H1 (cell line): ENCODE data around the gene ESR1. TPM values are rescaled to one million over a fixed set of nuclear protein-coding genes. Genes with fewer than 3 reads are reported as not detected.

Experiments used
- CTCF ChIA-PET: fragments of 300-600 bp; sonication (Branson Sonifier 250); formaldehyde crosslinking; loops from one replicate; lab custom pipeline; 2021; ENCODE audit not compliant: partially characterized antibody; lab: Charles Lee
- POLR2A ChIA-PET: fragments of 300-600 bp; sonication (Branson Sonifier 250); formaldehyde crosslinking; loops from one replicate; lab custom pipeline; 2021; ENCODE audit warnings: inconsistent platforms; ENCODE audit not compliant: partially characterized antibody; lab: Charles Lee
- DNase-seq, 2 experiments: peaks; one replicate each; pipeline versions ENCODE4 v3.0.0 to v3.0.0-alpha.2; 2010 to 2022; ENCODE audit warnings: low spot score in 2 of 2, low read depth in 1 of 2, mixed read lengths in 1 of 2
- FAIRE-seq: peaks from 2 replicates; lab custom pipeline; 2011; peaks lifted over from hg19 to GRCh38; lab: Jason Lieb, UNC
- H2AFZ ChIP-seq: 2 replicates; pipeline ENCODE4 v1.8.1; 2012; ENCODE audit warnings: low read length, inconsistent platforms
- H2AK5ac ChIP-seq: 2 replicates; pipeline ENCODE4 v1.6.1; 2013; ENCODE audit warnings: low read depth, low read length
- H2BK120ac ChIP-seq: replicated peaks from 2 replicates; pipeline ENCODE3; 2013; ENCODE audit warnings: low read depth, low read length, inconsistent platforms
- H2BK12ac ChIP-seq: 2 replicates; pipeline ENCODE4 v1.6.1; 2013; ENCODE audit warnings: low read depth, low read length
- H2BK15ac ChIP-seq: 2 replicates; pipeline ENCODE4 v1.6.1; 2013; ENCODE audit warnings: low read length
- H2BK20ac ChIP-seq: 2 replicates; pipeline ENCODE4 v1.6.1; 2013; ENCODE audit warnings: low read length
- H2BK5ac ChIP-seq: 2 replicates; pipeline ENCODE4 v1.6.1; 2013; ENCODE audit warnings: low read depth, low read length
- H3K14ac ChIP-seq: 2 replicates; pipeline ENCODE4 v1.6.1; 2013; ENCODE audit warnings: inconsistent platforms; ENCODE audit not compliant: insufficient read length
- H3K18ac ChIP-seq: 2 replicates; pipeline ENCODE4 v1.6.1; 2013; ENCODE audit warnings: low read length; ENCODE audit errors: extremely low read depth
- H3K23ac ChIP-seq: 2 replicates; pipeline ENCODE4 v1.6.1; 2013; ENCODE audit warnings: inconsistent platforms; ENCODE audit not compliant: insufficient read length
- H3K23me2 ChIP-seq: 2 replicates; pipeline ENCODE4 v1.6.1; 2013; ENCODE audit warnings: low read depth, low read length
- H3K27ac ChIP-seq: 2 replicates; pipeline ENCODE4 v1.6.1; 2011; ENCODE audit warnings: low read depth, low read length, inconsistent platforms
- H3K27me3 ChIP-seq, 4 experiments: replicated peaks in 1 of 4; 1 replicate in 1 of 4; 2 replicates in 3 of 4; pipeline versions ENCODE4 v1.6.1 to v1.8.1; 2011 to 2013; ENCODE audit warnings: low read length in 3 of 4, mild to moderate bottlenecking in 3 of 4, inconsistent platforms in 2 of 4, mixed read lengths in 2 of 4, moderate library complexity in 1 of 4; ENCODE audit not compliant: control insufficient read depth in 3 of 4, insufficient read depth in 3 of 4; ENCODE audit errors: extremely low read depth in 1 of 4
- H3K36me3 ChIP-seq, 4 experiments: 2 replicates each; pipeline versions ENCODE4 v1.6.1 to v1.8.1; 2011 to 2013; ENCODE audit warnings: mild to moderate bottlenecking in 4 of 4, low read length in 3 of 4, moderate library complexity in 2 of 4, control low read depth in 1 of 4, inconsistent platforms in 1 of 4; ENCODE audit not compliant: insufficient read depth in 4 of 4, control insufficient read depth in 2 of 4
- H3K4ac ChIP-seq: replicated peaks from 2 replicates; pipeline ENCODE3; 2013; ENCODE audit warnings: low read length, low read depth, mixed read lengths, inconsistent platforms; ENCODE audit not compliant: insufficient read length
- H3K4me1 ChIP-seq, 4 experiments: replicated peaks in 1 of 4; 1 replicate in 1 of 4; 2 replicates in 3 of 4; pipeline versions ENCODE4 v1.6.1 to v1.8.1; 2011 to 2013; ENCODE audit warnings: low read length in 3 of 4, inconsistent platforms in 2 of 4, mixed read lengths in 1 of 4; ENCODE audit not compliant: insufficient read depth in 4 of 4, control insufficient read depth in 3 of 4
- H3K4me2 ChIP-seq, 2 experiments: 2 replicates each; pipeline versions ENCODE4 v1.6.1 to v1.8.1; 2011 to 2013; ENCODE audit warnings: low read depth in 2 of 2, low read length in 2 of 2, control low read depth in 1 of 2, inconsistent platforms in 1 of 2, mild to moderate bottlenecking in 1 of 2; ENCODE audit not compliant: insufficient read depth in 1 of 2
- H3K4me3 ChIP-seq, 4 experiments: fragments of 200-600, 300-600 bp in 1 of 4; sonication (generic), shearing (Covaris generic), sonication (Bioruptor Twin) in 1 of 4; 2 replicates each; pipeline versions ENCODE4 v1.5.1 to v1.8.1; 2011 to 2016; ENCODE audit warnings: low read length in 4 of 4, low read depth in 3 of 4, control low read depth in 2 of 4, inconsistent platforms in 2 of 4, mild to moderate bottlenecking in 2 of 4, mixed read lengths in 1 of 4, moderate library complexity in 1 of 4; ENCODE audit not compliant: insufficient read depth in 2 of 4; ENCODE audit errors: extremely low read depth in 1 of 4
- H3K56ac ChIP-seq: replicated peaks from 2 replicates; pipeline ENCODE3; 2013; ENCODE audit warnings: low read depth, mild to moderate bottlenecking, mixed read lengths, low read length, inconsistent platforms; ENCODE audit not compliant: insufficient read length
- H3K79me1 ChIP-seq: 2 replicates; pipeline ENCODE4 v1.6.1; 2013; ENCODE audit warnings: low read depth, low read length, control low read depth
- H3K79me2 ChIP-seq, 2 experiments: 2 replicates each; pipeline versions ENCODE4 v1.6.1 to v1.8.1; 2012 to 2013; ENCODE audit warnings: low read length in 2 of 2, mild to moderate bottlenecking in 2 of 2, inconsistent platforms in 1 of 2; ENCODE audit not compliant: insufficient read depth in 2 of 2, control insufficient read depth in 1 of 2
- H3K9ac ChIP-seq, 4 experiments: replicated peaks in 1 of 4; 1 replicate in 1 of 4; 2 replicates in 3 of 4; pipeline versions ENCODE4 v1.6.1 to v1.8.1; 2011 to 2013; ENCODE audit warnings: low read depth in 3 of 4, low read length in 3 of 4, control low read depth in 2 of 4, mild to moderate bottlenecking in 2 of 4, moderate library complexity in 2 of 4, inconsistent platforms in 1 of 4; ENCODE audit errors: extremely low read depth in 1 of 4
- H3K9me3 ChIP-seq, 2 experiments: 2 replicates each; pipeline versions ENCODE4 v1.6.1 to v1.8.1; 2012 to 2013; ENCODE audit warnings: mild to moderate bottlenecking in 2 of 2, moderate library complexity in 2 of 2, control low read depth in 1 of 2, inconsistent platforms in 1 of 2, low read depth in 1 of 2, low read length in 1 of 2, mixed read lengths in 1 of 2; ENCODE audit not compliant: insufficient read depth in 2 of 2
- H4K20me1 ChIP-seq, 2 experiments: replicated peaks in 1 of 2; 2 replicates each; pipeline versions ENCODE3 to v1.8.1; 2011 to 2013; ENCODE audit warnings: inconsistent platforms in 2 of 2, low read length in 2 of 2, mild to moderate bottlenecking in 1 of 2; ENCODE audit not compliant: insufficient read depth in 2 of 2, control insufficient read depth in 1 of 2
- H4K5ac ChIP-seq: 2 replicates; pipeline ENCODE4 v1.6.1; 2013; ENCODE audit warnings: low read length, low read depth, mixed read lengths, inconsistent platforms; ENCODE audit not compliant: insufficient read length
- H4K8ac ChIP-seq: 2 replicates; pipeline ENCODE4 v1.8.0; 2013; ENCODE audit warnings: mild to moderate bottlenecking, moderate library complexity, low read length, inconsistent platforms; ENCODE audit not compliant: insufficient read depth; ENCODE audit errors: extremely low read depth
- H4K91ac ChIP-seq: replicated peaks from 2 replicates; pipeline ENCODE3; 2013; ENCODE audit warnings: low read length, mixed read lengths, inconsistent platforms; ENCODE audit not compliant: insufficient read length
- CREB1 ChIP-seq: IDR thresholded peaks from 2 replicates; pipeline ENCODE4 v1.6.1; 2012; ENCODE audit warnings: inconsistent platforms
- EGR1 ChIP-seq: IDR thresholded peaks from 2 replicates; pipeline ENCODE4 v1.6.1; 2011; ENCODE audit warnings: low read depth, low read length, borderline replicate concordance
- EP300 ChIP-seq, 2 experiments: IDR thresholded peaks; 1 replicate in 1 of 2; 2 replicates in 1 of 2; pipeline ENCODE4 v1.6.1; 2011 to 2012; ENCODE audit warnings: low read depth in 2 of 2, low read length in 2 of 2, mild to moderate bottlenecking in 2 of 2, borderline replicate concordance in 1 of 2, inconsistent platforms in 1 of 2, moderate library complexity in 1 of 2
- JUN ChIP-seq: IDR thresholded peaks from 2 replicates; pipeline ENCODE4 v1.6.1; 2011; ENCODE audit warnings: low read depth, mild to moderate bottlenecking, improper control_type of control experiment, low read length
- KDM1A ChIP-seq: fragments of 200-600, 300-600 bp; sonication (generic); IDR thresholded peaks from 2 replicates; pipeline ENCODE4 v1.7.1; 2016; ENCODE audit warnings: mild to moderate bottlenecking, low read length, borderline replicate concordance
- MAFK ChIP-seq: IDR thresholded peaks from 2 replicates; pipeline ENCODE4 v1.6.1; 2012; ENCODE audit warnings: low read depth, mild to moderate bottlenecking, improper control_type of control experiment, low read length
- NRF1 ChIP-seq: IDR thresholded peaks from 2 replicates; pipeline ENCODE4 v1.6.1; 2011; ENCODE audit warnings: mild to moderate bottlenecking, low read depth, low read length, improper control_type of control experiment
- PHF8 ChIP-seq: fragments of 200-600 bp; sonication (generic); conservative IDR thresholded peaks from 2 replicates; pipeline ENCODE4 v1.7.1; 2012; ENCODE audit warnings: low read depth, mild to moderate bottlenecking, inconsistent platforms, low read length, moderate library complexity
- RBBP5 ChIP-seq: IDR thresholded peaks from 2 replicates; pipeline ENCODE4 v1.7.1; 2012; ENCODE audit warnings: low read depth, mild to moderate bottlenecking, inconsistent platforms, low read length, moderate library complexity, borderline replicate concordance
- SP2 ChIP-seq: IDR thresholded peaks from 2 replicates; pipeline ENCODE4 v1.6.1; 2012; ENCODE audit warnings: mild to moderate bottlenecking, low read length, inconsistent platforms
- USF2 ChIP-seq: IDR thresholded peaks from 2 replicates; pipeline ENCODE4 v1.6.1; 2011; ENCODE audit warnings: low read length, improper control_type of control experiment
- YY1 ChIP-seq: IDR thresholded peaks from 2 replicates; pipeline ENCODE4 v1.6.1; 2011; ENCODE audit warnings: low read depth, mild to moderate bottlenecking, low read length
- WGBS, 2 experiments: shearing (Covaris generic) in 1 of 2; methylation state at CpG; one replicate each; pipeline versions ENCODE4 v1.1.6 to v1.1.7; 2013 to 2015; ENCODE audit warnings: low lambda C conversion rate in 2 of 2, mixed read lengths in 2 of 2, inconsistent platforms in 1 of 2, low coverage in 1 of 2, missing lambda C conversion rate in 1 of 2; ENCODE audit not compliant: insufficient replicate concordance in 2 of 2, insufficient coverage in 1 of 2, insufficient read length in 1 of 2; ENCODE audit errors: extremely low coverage in 1 of 2, missing lambda C conversion rate in 1 of 2; 5-methylcytosine and 5-hydroxymethylcytosine counted together
- polyA plus RNA-seq, 7 experiments: library from polyadenylated mRNA; depleted of rRNA in 3 of 7; stranded (reverse) in 5 of 7; unstranded in 2 of 7; fragments of >200 nt in 5 of 7; fragments of 200-250 nt in 2 of 7; gene quantifications; 1 replicate in 5 of 7; 2 replicates in 1 of 7; 4 replicates in 1 of 7; pipeline versions ENCODE4 v1.2.1 to v1.2.3, GENCODE V29; 2011 to 2013; ENCODE audit warnings: missing spikeins in 2 of 7, mixed read lengths in 2 of 7
- total RNA-seq: library from RNA; stranded (reverse); fragmentation: NEBNext Ultra II Directional; extraction: Animal tissue kit (Norgen Biotek cat#: 25700); gene quantifications from 2 replicates; pipeline ENCODE4 v1.2.1, GENCODE V29; 2021

ESR1 gene
- total and polyA plus RNA-seq, 2 of the 8 experiments (the other 6 are each of a cell fraction or from before 2014, with no cell fraction given), result 0.03 to 0.17 TPM

- H3K9me3 ChIP-seq, result no peaks in the 10 kb centered on the region
- H3K79me1 ChIP-seq, result no peaks in the 10 kb centered on the region
- no peak overlapping the region for H3K56ac ChIP-seq
- H3K79me2 ChIP-seq, result no peaks in the 10 kb centered on the region
- H3K14ac ChIP-seq, result no peak overlapping the region
- no peak overlapping the region for H3K4me2 ChIP-seq
- H4K5ac ChIP-seq, result no peak overlapping the region
- ChIA-PET CTCF (interaction anchor here (0.6 to 1.8 kb wide), 4 partner anchors 13 to 178 kb away, joined by 3 to 7 read pairs (median 4); no protein-coding TSS in a partner anchor), POLR2A (interaction anchor here (0.9 kb wide), 1 partner anchor 9 kb away, joined by 3 read pairs; no protein-coding TSS in a partner anchor)
- H2AK5ac ChIP-seq, result no peak overlapping the region
- H3K23me2 ChIP-seq, result no peaks in the 10 kb centered on the region
- no peak overlapping the region for H3K9ac ChIP-seq
- no peak overlapping the region for H2AFZ ChIP-seq
- H3K27ac ChIP-seq, result no peak overlapping the region
- H3K36me3 ChIP-seq, result no peaks in the 10 kb centered on the region
- H3K27me3 ChIP-seq, result no peaks in the 10 kb centered on the region
- no peak overlapping the region for H3K4ac ChIP-seq
- H3K4me1 ChIP-seq, result peaks cover 0 to 5% (median under 1%) of the 10 kb centered on the region in 4 experiments; a peak in 2 of 7 replicates
- no peak overlapping the region for H3K23ac ChIP-seq
- WGBS, 2 experiments, result 95% methylated on average over 3 of the region's 3 CpGs; no CpG with 5 or more reads in 1 of the 2 experiments
- H2BK120ac ChIP-seq, result no peak overlapping the region
- H3K4me3 ChIP-seq, result no peak overlapping the region
- H4K20me1 ChIP-seq, result no peaks in the 10 kb centered on the region
- H2BK20ac ChIP-seq, result no peak overlapping the region
- no peak overlapping the region for H2BK5ac ChIP-seq
- H4K8ac ChIP-seq, result no peak overlapping the region
- H2BK15ac ChIP-seq, result no peak overlapping the region
- DNase-seq (no peak), FAIRE-seq (no peak)
- no peak overlapping the region for H3K18ac ChIP-seq
- H2BK12ac ChIP-seq, result no peak overlapping the region
- H4K91ac ChIP-seq, result no peak overlapping the region
- no peak for TF ChIP-seq KDM1A
- TF ChIP-seq USF2, result no peak
- no peak for TF ChIP-seq PHF8
- no peak for TF ChIP-seq CREB1
- no peak for TF ChIP-seq EGR1
- TF ChIP-seq JUN, result no peak
- TF ChIP-seq NRF1, result no peak
- TF ChIP-seq EP300 (IDR thresholded peaks at IDR 0.05; ENCODE audit: borderline replicate concordance in 1 of 2, low read depth in 2 of 2, low read length in 2 of 2), result no peak
- no peak for TF ChIP-seq RBBP5
- TF ChIP-seq YY1, result no peak
- TF ChIP-seq SP2, result no peak
- no peak for TF ChIP-seq MAFK
Observed at GRCh38 chr6:152160346-152160745, 352.9 kb downstream of the ESR1 start.
